ENCODE measurements around the gene PTGDR.

Gene PTGDR

DNA sequence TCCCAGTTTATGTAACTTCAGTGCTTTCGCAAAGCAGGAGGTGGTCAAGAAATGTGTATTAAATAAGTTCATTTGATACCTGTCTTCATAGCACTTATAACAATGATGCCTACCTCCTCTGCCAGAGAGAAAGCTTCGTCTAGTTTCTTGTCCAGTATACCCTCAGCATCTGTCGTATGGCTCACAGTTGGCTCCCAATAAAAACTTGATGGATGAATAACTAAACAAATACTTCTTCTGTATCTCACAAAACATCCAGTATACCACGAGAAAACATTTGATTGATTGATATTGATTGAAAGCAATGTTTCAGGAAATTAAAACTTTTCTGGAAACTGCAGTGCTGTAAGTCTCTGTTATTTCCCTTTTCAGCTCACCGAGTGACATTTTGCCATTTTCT is 26.9 kb upstream of the PTGDR start:
- no peak overlapping the region for H3K27ac ChIP-seq (ENCODE audit: insufficient read depth, low read length, poor library complexity, severe bottlenecking)
- no peaks in the 10 kb centered on the region for H3K9me3 ChIP-seq (ENCODE audit: control insufficient read depth, low read length)
- no peaks in the 10 kb centered on the region for H3K36me3 ChIP-seq (ENCODE audit: control insufficient read depth, insufficient read depth, low read length)
- H3K27me3 ChIP-seq (replicated peaks; ENCODE audit: control insufficient read depth, insufficient read depth, low read length, poor library complexity, severe bottlenecking), result no peaks in the 10 kb centered on the region
- no peak for DNase-seq
- H3K4me3 ChIP-seq (ENCODE audit: insufficient read depth, low read depth, low read length, poor library complexity, severe bottlenecking), result no peak overlapping the region
- H3K4me1 ChIP-seq (ENCODE audit: control insufficient read depth, insufficient read depth, low read length, poor library complexity, severe bottlenecking), result no peaks in the 10 kb centered on the region

GRCh38 chr14:52241087-52241793 is 26.3 kb upstream of the PTGDR start:
- Histone ChIP-seq H3K4me3 (ENCODE audit: insufficient read depth, low read depth, low read length, poor library complexity, severe bottlenecking) (no peak overlapping the region), H3K9me3 (ENCODE audit: control insufficient read depth, low read length) (no peaks in the 10 kb centered on the region), H3K27ac (ENCODE audit: insufficient read depth, low read length, poor library complexity, severe bottlenecking) (no peak overlapping the region), H3K4me1 (ENCODE audit: control insufficient read depth, insufficient read depth, low read length, poor library complexity, severe bottlenecking) (no peaks in the 10 kb centered on the region), H3K36me3 (ENCODE audit: control insufficient read depth, insufficient read depth, low read length) (no peaks in the 10 kb centered on the region), H3K27me3 (replicated peaks; ENCODE audit: control insufficient read depth, insufficient read depth, low read length, poor library complexity, severe bottlenecking) (no peaks in the 10 kb centered on the region)
- no peak for DNase-seq

- H3K4me1 ChIP-seq (ENCODE audit: control insufficient read depth, insufficient read depth, low read length, poor library complexity, severe bottlenecking), result peaks cover 8% of the 10 kb centered on the region
- no peak overlapping the region for H3K27ac ChIP-seq (ENCODE audit: insufficient read depth, low read length, poor library complexity, severe bottlenecking)
- no peaks in the 10 kb centered on the region for H3K36me3 ChIP-seq (ENCODE audit: control insufficient read depth, insufficient read depth, low read length)
- H3K4me3 ChIP-seq (ENCODE audit: insufficient read depth, low read depth, low read length, poor library complexity, severe bottlenecking), result no peak overlapping the region
- no peaks in the 10 kb centered on the region for H3K27me3 ChIP-seq (replicated peaks; ENCODE audit: control insufficient read depth, insufficient read depth, low read length, poor library complexity, severe bottlenecking)
- DNase-seq, result no peak
- H3K9me3 ChIP-seq (ENCODE audit: control insufficient read depth, low read length), result no peaks in the 10 kb centered on the region
Measured at GRCh38 chr14:52244328-52244727, 23.2 kb upstream of the PTGDR start.

DNA sequence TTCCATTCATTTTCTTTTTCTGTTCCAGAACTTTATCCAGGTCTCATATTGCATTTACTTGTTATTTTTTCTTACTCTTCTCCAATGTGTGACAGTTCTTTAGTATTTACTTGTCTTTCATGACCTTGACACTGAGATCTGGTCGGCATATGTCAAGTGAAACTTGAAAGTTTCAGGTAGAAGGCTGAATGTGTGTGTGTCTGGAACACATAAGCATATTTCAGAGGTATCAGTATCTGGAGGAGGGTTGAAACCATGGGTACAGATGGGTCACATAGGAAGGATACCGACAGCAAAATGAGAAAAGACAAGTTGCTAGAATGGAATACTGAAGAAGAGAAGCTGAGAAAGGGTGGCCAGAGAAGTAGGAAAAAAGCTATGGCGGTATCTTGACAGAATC is 22.5 kb upstream of the PTGDR start:
- Histone ChIP-seq H3K4me1 (ENCODE audit: control insufficient read depth, insufficient read depth, low read length, poor library complexity, severe bottlenecking) (peaks cover 8% of the 10 kb centered on the region), H3K9me3 (ENCODE audit: control insufficient read depth, low read length) (no peaks in the 10 kb centered on the region), H3K27me3 (replicated peaks; ENCODE audit: control insufficient read depth, insufficient read depth, low read length, poor library complexity, severe bottlenecking) (no peaks in the 10 kb centered on the region), H3K27ac (ENCODE audit: insufficient read depth, low read length, poor library complexity, severe bottlenecking) (no peak overlapping the region), H3K36me3 (ENCODE audit: control insufficient read depth, insufficient read depth, low read length) (no peaks in the 10 kb centered on the region), H3K4me3 (ENCODE audit: insufficient read depth, low read depth, low read length, poor library complexity, severe bottlenecking) (no peak overlapping the region)
- no peak for DNase-seq

DNA sequence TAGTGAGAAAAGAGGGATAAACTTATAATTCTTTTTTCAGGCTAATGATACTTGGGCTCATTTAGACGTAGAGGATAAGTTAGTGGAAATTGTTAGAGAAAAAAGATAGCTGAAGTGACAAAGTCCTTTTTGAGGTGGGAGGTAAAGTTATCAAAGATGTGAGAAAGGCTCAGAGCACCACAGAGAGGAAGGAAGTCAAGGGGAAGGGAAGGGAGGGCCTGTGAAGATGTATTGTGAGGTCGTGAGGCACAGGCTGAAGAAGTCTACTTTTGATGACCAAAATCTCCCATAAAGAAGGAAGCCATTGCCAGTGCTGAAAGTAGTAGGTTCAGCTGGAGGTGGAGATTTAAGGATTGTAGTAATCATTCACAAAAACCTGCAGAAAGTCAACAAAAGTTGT is 19.4 kb upstream of the PTGDR start:
- no peak overlapping the region for H3K4me3 ChIP-seq (ENCODE audit: insufficient read depth, low read depth, low read length, poor library complexity, severe bottlenecking)
- DNase-seq, result no peak

DNA sequence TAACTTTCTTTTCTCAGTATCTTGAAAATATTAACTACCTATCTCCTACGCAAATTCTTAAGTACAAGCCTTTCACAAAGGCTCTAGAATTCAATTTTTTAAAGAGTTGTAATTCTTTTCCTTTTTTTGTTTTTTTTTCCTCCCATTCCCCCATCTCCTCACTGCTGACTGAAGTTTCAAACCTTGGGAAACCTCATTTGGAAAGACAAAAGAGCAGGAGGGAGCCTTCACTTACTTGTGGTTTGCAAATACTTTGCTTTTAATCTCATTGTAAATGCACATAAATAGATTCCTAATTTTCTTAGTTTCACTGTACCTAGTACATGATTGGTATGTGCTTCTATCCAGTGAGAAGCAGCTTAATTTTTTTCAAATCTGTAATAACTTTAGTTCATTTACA is 15.8 kb upstream of the PTGDR start:
- Histone ChIP-seq H3K4me1 (ENCODE audit: control insufficient read depth, insufficient read depth, low read length, poor library complexity, severe bottlenecking) (peaks cover 8% of the 10 kb centered on the region), H3K4me3 (ENCODE audit: insufficient read depth, low read depth, low read length, poor library complexity, severe bottlenecking) (no peak overlapping the region), H3K27ac (ENCODE audit: insufficient read depth, low read length, poor library complexity, severe bottlenecking) (no peak overlapping the region), H3K27me3 (replicated peaks; ENCODE audit: control insufficient read depth, insufficient read depth, low read length, poor library complexity, severe bottlenecking) (no peaks in the 10 kb centered on the region), H3K9me3 (ENCODE audit: control insufficient read depth, low read length) (no peaks in the 10 kb centered on the region), H3K36me3 (ENCODE audit: control insufficient read depth, insufficient read depth, low read length) (no peaks in the 10 kb centered on the region)
- DNase-seq, result no peak

More for the DNA sequence above, 19.4 kb upstream of the PTGDR start:
- no peak overlapping the region for H3K27ac ChIP-seq (ENCODE audit: insufficient read depth, low read length, poor library complexity, severe bottlenecking)
- no peaks in the 10 kb centered on the region for H3K9me3 ChIP-seq (ENCODE audit: control insufficient read depth, low read length)
- H3K36me3 ChIP-seq (ENCODE audit: control insufficient read depth, insufficient read depth, low read length), result no peaks in the 10 kb centered on the region
- no peaks in the 10 kb centered on the region for H3K27me3 ChIP-seq (replicated peaks; ENCODE audit: control insufficient read depth, insufficient read depth, low read length, poor library complexity, severe bottlenecking)
- H3K4me1 ChIP-seq (ENCODE audit: control insufficient read depth, insufficient read depth, low read length, poor library complexity, severe bottlenecking), result peaks cover 8% of the 10 kb centered on the region

GRCh38 chr14:52253503-52253902 is 14.0 kb upstream of the PTGDR start:
- no peak for DNase-seq
- Histone ChIP-seq H3K4me1 (ENCODE audit: control insufficient read depth, insufficient read depth, low read length, poor library complexity, severe bottlenecking) (no peaks in the 10 kb centered on the region), H3K27ac (ENCODE audit: insufficient read depth, low read length, poor library complexity, severe bottlenecking) (no peak overlapping the region), H3K27me3 (replicated peaks; ENCODE audit: control insufficient read depth, insufficient read depth, low read length, poor library complexity, severe bottlenecking) (no peaks in the 10 kb centered on the region), H3K4me3 (ENCODE audit: insufficient read depth, low read depth, low read length, poor library complexity, severe bottlenecking) (no peak overlapping the region), H3K36me3 (ENCODE audit: control insufficient read depth, insufficient read depth, low read length) (no peaks in the 10 kb centered on the region), H3K9me3 (ENCODE audit: control insufficient read depth, low read length) (no peaks in the 10 kb centered on the region)

- Histone ChIP-seq H3K27me3 (replicated peaks; ENCODE audit: control insufficient read depth, insufficient read depth, low read length, poor library complexity, severe bottlenecking) (no peaks in the 10 kb centered on the region), H3K9me3 (ENCODE audit: control insufficient read depth, low read length) (no peaks in the 10 kb centered on the region), H3K27ac (ENCODE audit: insufficient read depth, low read length, poor library complexity, severe bottlenecking) (no peak overlapping the region), H3K4me3 (ENCODE audit: insufficient read depth, low read depth, low read length, poor library complexity, severe bottlenecking) (no peak overlapping the region), H3K36me3 (ENCODE audit: control insufficient read depth, insufficient read depth, low read length) (no peaks in the 10 kb centered on the region), H3K4me1 (ENCODE audit: control insufficient read depth, insufficient read depth, low read length, poor library complexity, severe bottlenecking) (no peaks in the 10 kb centered on the region)
- no peak for DNase-seq
Measured at GRCh38 chr14:52254086-52254485, 13.4 kb upstream of the PTGDR start.

- no peak overlapping the region for H3K27ac ChIP-seq (ENCODE audit: insufficient read depth, low read length, poor library complexity, severe bottlenecking)
- no peaks in the 10 kb centered on the region for H3K27me3 ChIP-seq (replicated peaks; ENCODE audit: control insufficient read depth, insufficient read depth, low read length, poor library complexity, severe bottlenecking)
- no peaks in the 10 kb centered on the region for H3K9me3 ChIP-seq (ENCODE audit: control insufficient read depth, low read length)
- no peak for DNase-seq
- no peaks in the 10 kb centered on the region for H3K36me3 ChIP-seq (ENCODE audit: control insufficient read depth, insufficient read depth, low read length)
- H3K4me3 ChIP-seq (ENCODE audit: insufficient read depth, low read depth, low read length, poor library complexity, severe bottlenecking), result no peak overlapping the region
- no peaks in the 10 kb centered on the region for H3K4me1 ChIP-seq (ENCODE audit: control insufficient read depth, insufficient read depth, low read length, poor library complexity, severe bottlenecking)
Measured at GRCh38 chr14:52258783-52259182, 8.7 kb upstream of the PTGDR start.

GRCh38 chr14:52259434-52259833 is 8.1 kb upstream of the PTGDR start:
- no peaks in the 10 kb centered on the region for H3K4me1 ChIP-seq (ENCODE audit: control insufficient read depth, insufficient read depth, low read length, poor library complexity, severe bottlenecking)
- H3K27me3 ChIP-seq (replicated peaks; ENCODE audit: control insufficient read depth, insufficient read depth, low read length, poor library complexity, severe bottlenecking), result no peaks in the 10 kb centered on the region
- no peaks in the 10 kb centered on the region for H3K9me3 ChIP-seq (ENCODE audit: control insufficient read depth, low read length)
- no peaks in the 10 kb centered on the region for H3K36me3 ChIP-seq (ENCODE audit: control insufficient read depth, insufficient read depth, low read length)
- no peak for DNase-seq
- no peak overlapping the region for H3K27ac ChIP-seq (ENCODE audit: insufficient read depth, low read length, poor library complexity, severe bottlenecking)
- H3K4me3 ChIP-seq (ENCODE audit: insufficient read depth, low read depth, low read length, poor library complexity, severe bottlenecking), result no peak overlapping the region

Data from effector memory CD4-positive, alpha-beta T cell (primary cell).